ENCODE results near the gene KRTAP5-10.
"Not testable (repeated sequence)": the region's sequence is repeated elsewhere in the genome, so short reads cannot be mapped to it uniquely, and the experiment has no call there.

KRTAP5-10 gene

DNA sequence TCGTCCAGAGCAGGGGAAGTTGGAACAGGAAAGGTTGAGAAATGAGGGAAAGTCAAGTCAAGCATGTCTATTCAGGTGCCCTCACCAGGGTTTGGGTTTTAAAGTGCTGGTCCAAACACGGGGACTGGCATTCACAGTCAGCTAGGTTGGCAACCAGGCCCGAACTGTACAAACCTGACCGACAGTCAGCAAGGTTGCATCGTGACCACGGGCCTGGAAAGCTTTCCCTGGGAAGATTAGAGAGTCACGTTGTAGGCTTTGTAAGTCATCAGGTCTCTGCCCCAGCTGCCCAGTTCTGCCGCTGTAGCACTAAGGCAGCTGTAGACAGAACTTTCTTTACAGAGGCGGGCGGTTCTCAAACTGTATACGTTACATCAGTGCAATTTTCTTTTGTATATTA lies 7.4 kb downstream of the KRTAP5-10 start:
- DNase-seq (ENCODE audit: low spot score): no peak

DNA sequence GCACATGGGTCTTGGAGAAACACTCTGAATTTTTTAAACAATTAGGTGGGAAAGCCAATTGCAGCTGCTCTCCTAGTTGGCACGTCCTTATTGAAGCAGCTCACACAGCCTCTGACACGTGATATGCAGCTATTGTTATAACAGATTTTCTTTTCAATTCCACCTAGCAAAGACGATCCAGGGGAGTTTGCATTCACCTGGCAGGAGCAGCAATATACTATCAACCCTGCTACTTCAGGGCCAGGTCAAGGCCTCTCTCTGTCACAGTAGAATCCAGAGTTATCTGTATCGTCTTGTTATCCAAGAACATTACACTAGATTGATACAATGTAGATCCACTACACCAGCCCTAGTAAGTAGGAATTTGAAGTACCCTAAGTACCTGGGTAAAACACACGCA lies 9.1 kb downstream of the KRTAP5-10 start:
- DNase-seq (ENCODE audit: low spot score): no peak

DNA sequence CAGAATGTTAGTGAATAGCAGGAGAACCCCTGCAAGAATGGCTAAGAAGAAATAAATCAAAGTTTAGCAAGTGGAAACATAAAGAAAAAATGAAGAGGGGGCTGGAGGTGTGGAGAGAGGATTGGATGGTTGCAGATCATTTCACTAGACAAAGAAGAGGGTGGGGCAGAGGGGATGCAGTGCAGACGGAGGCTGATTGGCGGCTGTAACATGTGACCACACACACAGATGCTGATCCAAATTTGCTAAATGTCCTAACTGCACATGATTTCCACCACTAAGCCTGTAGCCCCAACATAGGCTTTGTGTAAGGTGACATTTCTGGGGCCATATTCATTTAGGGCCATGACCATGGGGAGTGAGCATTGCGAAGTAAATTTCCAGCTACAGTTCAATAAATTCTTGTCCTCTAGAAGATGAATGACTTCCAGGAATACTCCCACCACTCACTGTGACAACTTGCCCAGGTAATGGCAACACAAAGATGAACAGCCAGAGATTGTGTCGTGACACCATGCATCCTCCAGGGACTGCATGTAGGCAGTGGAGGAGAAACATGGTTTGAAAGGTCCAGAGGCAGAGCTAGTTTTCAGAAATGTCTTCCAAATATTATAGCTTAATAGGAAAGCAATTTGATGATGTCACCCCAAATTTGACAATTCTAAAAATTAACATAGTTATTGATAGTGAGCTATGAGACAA lies 10.5 kb downstream of the KRTAP5-10 start:
- DNase-seq (ENCODE audit: low spot score): no peak

DNA sequence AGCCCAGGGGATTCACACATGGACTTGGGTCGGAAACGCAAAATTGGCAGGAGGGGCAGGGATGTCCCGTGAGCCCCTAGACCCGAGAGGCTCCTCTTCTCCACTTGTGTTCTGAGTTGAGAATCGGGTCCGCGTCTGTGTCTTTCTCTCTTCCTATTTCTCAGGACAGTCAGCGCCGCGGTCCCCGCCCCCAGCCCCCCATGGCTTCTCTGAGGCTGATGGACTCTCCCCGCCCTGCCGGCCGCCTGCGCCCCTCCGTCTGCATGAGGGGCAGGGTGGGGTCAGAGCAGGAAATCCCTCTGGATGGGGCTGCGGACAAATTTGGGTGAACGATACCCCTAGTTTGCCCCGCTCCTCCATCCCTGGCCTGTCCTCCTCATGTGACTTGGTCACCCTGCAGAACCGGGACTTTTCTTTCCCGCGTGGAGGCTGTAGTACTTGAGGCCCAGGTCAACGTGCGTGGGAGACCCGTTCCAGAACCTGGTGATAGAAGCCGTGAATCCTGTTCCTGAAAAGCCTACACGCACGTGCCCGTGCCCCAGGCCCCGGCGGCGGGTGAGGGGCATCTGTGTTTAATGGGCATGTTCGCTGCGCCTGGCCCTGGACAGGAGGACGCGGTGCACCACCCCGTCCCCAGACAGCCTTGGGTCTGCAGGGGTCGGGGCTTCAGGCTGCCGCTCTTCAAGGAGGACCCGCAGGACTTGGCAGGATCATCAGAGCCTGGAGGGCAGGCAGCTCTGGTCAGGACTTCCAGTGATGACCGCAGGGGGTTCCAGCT lies 11.5 kb downstream of the KRTAP5-10 start:
- DNase-seq (ENCODE audit: low spot score): not testable (repeated sequence)

DNA sequence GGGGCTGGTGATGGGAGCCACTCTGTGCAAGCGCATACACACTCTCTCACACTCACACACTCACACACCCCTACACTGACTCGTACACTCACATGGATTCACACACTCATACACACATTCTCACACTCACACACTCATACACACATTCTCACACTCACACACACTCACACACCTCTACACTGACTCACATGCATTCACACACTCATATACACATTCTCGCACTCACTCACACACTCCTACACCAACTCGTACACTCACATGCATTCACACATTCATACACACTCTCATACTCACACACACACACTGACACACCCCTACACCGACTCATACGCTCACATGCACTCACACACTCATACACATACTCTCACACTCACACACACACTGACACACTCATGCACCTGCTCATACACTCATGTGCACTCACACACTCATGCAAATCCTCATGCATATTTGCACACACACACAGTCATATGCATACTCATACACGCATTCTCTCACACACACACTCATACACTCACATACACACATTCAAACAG lies 12.2 kb downstream of the KRTAP5-10 start:
- no peak for DNase-seq (ENCODE audit: low spot score)

DNA sequence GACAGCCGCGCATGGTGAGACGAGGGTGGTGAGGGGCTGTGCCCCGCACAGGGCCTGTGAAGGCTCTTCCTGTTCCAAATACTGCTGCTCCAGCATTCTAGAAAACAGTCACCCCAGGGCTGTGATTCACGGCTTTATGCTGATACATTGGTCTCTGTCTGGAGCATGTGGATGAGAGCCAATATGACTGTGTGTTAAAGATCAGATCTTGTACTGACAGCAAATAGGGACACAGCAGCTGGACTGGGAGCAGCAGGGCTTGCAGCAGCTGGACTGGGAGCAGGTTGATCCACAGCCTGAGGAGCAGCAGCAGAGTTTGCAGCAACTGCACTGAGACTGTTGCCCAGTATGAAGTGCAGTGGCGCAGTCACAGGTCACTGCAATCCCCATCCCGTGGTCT lies 14.2 kb downstream of the KRTAP5-10 start:
- DNase-seq (ENCODE audit: low spot score): not testable (repeated sequence)

DNA sequence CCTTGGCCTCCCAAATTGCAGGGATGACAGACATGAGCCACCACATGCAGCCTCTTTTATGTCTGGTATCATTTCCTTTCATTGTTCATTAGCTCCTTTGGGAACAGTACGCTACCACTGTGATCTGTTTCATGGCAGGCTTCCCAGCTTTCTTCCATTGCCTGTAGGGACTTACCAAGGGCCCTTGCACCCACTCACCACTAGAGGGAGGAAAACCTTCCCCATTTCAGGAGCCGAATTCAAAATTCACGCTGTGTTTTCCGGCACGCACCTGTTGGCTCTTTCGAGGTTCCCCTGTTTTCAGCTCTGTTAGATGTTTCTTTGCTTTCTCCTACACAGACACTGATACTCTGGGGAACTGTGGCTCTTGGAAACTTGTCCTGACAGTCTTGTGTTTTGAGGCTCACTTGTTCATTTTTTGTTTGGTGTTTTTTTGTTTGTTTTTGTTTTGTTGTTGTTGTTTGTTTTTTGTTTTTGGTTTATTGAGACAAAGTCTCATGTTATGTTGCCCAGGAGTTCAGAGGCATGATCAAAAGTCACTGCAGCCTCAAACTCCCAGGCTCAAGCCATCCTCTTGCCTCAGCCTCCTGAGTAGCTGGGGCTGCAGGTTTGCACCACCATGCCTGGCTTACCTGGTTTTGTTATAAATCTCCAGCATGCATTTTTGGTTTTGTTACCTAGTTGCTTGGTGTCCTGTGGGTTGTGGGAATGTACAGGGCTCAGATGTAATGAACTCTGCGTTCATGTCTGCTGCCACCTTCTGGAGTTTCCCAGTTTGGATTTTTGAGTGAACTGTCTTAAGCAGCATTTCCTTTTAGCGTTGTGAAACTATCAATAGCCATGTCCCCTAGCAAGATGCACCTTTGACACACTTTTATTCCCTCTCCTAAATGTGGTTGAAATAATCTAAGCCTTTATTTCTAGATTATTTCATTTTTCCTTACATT lies 15.0 kb downstream of the KRTAP5-10 start:
- DNase-seq (ENCODE audit: low spot score): peak; percentile 33

DNA sequence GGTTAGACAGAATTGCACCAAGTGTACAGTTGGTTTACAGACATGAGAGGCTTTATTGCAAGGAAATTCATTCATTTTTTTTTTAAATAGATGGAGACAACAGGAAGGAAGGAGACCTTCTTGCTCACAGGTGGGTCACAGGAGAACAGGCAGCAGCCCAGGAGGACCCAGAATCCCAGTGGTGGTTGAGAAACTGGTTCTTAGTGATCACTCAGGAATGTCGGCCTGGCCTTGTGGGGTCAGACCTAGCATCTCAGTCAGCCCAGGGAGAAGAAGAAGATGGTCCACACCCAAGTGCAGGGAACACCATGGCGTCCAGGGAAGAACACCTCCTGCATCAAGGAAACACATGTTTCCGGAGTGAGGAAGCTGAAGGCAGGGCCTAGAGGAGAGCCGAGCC lies 16.5 kb downstream of the KRTAP5-10 start:
- DNase-seq (ENCODE audit: low spot score): no peak

DNA sequence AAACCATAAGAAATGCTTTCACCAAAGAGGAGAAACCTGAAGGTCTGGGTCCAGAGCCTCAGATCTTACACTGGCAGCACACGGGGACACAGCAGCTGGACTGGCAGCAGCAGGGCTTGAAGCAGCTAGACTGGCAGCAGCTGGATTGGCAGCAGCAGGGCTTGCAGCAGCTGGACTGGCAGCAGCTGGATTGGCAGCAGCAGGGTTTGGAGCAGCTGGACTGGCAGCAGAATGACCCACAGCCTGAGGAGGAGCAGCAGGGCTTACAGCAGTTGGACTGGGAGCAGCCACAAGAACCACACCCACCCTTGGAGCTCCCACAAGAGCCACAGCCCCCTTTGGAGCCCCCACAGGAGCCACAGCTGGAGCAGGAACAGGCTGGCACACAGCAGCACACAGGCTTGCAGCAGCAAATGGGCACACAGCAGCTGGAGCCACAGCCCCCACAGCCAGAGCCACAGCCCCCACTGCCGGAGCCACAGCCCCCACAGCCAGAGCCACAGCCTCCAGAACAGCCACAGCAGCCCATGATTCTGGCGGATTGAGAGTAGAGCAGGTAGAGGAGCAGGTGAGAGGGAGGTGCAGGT lies 17.0 kb downstream of the KRTAP5-10 start, which contains the start of gene KRTAP5-11:
Gene KRTAP5-11 (minus strand): TSS at position 567 of the 587 bp plus-strand sequence. CDS start 38 bp downstream, at position 529.
- DNase-seq (ENCODE audit: low spot score): no peak

DNA sequence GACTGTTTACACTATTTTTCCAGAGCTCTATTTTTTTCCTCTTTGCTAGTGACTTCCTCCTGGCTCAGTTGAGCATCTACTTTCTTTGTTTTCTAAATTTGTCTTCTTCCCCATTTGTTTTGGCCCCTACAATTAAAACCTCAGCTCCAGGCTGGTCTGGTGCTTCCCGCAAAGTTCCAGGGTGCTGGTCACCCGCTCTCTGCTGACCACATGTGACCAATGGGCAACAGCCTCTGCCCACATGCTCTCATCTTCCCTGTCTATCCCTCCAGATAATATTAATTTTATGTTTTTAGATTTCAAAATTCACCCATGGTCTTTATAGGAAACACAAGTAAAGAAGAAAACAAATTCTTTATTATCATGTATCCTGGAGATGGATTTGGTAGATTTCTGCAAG lies 17.6 kb downstream of the KRTAP5-10 start:
- DNase-seq (ENCODE audit: low spot score): not testable (repeated sequence)

DNA sequence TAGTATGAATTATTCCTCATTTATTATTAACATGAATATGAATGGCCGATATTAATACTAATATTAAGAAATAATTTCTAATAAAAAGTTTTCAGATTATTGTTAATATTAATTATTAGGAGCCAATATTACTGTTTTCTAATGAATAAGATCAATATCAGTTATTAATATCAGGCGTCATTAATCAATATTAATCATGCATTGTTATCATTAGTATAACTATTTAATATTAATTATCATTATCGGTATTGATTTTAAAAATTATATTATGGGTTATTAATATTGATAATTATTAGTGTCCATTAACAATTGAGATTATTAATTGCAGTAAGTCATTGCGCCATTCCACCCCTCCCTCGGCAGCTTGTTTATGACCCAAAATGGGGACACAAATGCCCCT lies 20.3 kb downstream of the KRTAP5-10 start:
- not testable (repeated sequence) for DNase-seq (ENCODE audit: low spot score)

DNA sequence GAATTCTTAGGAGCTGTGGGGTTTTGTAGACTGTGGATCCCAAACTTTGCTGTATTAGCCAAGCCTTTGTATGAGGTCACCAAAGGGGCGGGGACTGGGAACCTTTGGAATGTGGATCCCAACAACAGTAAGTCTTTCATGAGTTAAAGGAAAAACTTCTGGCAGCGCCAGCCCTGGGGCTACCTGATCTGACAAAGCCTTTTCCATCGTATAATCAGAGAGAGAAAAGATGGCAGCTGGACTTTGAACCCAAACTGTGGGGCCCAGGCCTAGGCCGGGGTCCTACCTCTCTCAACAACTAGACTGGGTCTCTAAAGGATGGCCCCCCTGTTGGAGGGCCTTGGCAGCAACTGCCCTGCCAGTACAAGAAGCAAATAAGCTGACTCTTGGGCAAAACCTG lies 23.0 kb downstream of the KRTAP5-10 start:
- DNase-seq (ENCODE audit: low spot score): not testable (repeated sequence)

DNA sequence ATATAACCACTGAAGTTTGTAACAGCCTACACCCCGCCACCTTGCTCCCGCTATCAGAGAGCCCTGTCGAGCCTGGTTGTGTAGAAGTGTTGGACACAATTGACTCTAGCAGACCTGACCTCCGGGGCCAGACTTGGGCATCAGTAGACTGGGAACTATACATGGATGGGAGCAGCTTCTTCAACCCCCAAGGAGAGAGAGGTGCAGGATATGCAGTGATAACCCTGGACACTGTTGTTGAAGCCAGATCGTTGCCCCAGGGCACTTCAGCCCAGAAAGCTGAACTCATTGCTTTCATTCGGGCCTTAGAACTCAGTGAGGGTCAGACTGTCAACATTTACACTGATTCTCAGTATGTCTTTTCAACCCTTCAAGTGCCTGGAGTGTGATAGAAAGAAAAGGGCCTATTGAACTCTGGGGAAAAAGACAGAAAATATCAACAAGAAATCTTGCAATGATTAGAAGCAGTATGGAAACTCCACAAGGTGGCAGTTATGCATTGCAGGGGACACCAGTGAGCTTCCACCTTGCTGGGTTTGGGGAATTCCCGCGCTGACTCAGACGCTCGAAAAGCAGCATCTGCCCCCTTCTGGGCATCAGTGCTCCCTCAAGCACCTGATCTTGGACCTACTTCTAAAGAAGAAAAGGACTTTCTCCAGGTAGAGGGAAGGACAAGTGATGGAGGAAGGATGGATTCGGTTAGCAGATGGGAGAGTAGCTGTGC lies 23.6 kb downstream of the KRTAP5-10 start:
- not testable (repeated sequence) for DNase-seq (ENCODE audit: low spot score)

DNA sequence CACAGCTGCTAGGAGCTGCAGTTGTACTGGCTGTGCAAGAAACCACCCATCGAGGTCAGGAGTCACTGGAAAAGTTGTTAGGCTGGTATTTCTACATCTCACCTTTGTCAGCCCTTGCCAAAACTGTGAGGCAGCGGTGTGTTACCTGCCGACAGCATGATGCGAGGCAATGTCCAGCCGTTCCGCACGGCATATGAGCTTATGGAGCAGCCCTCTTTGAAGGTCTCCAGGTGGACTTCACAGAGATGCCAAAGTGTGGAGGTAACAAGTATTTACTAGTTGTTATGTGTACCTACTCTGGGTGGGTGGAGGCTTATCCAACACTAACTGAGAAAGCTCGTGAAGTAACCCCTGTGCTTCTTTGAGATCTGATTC lies 24.2 kb downstream of the KRTAP5-10 start:
- not testable (repeated sequence) for DNase-seq (ENCODE audit: low spot score)

DNA sequence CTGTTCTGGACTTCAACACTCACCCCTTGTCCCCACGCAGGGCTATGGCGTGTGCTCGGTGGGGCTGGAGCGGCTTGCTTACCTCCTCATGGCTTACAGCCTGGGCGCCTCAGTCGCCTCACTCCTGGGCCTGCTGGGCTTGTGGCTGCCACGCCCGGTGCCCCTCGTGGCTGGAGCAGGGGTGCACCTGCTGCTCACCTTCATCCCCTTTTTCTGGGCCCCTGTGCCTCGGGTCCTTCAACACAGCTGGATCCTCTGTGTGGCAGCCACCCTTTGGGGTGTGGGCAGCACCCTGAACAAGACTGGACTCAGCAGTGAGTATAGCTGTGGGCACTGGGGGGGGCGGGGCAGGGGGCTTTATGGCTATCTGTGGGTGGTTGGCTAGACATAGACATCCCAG lies 37.9 kb downstream of the KRTAP5-10 start:
- DNase-seq (ENCODE audit: low spot score): not testable (repeated sequence)

DNA sequence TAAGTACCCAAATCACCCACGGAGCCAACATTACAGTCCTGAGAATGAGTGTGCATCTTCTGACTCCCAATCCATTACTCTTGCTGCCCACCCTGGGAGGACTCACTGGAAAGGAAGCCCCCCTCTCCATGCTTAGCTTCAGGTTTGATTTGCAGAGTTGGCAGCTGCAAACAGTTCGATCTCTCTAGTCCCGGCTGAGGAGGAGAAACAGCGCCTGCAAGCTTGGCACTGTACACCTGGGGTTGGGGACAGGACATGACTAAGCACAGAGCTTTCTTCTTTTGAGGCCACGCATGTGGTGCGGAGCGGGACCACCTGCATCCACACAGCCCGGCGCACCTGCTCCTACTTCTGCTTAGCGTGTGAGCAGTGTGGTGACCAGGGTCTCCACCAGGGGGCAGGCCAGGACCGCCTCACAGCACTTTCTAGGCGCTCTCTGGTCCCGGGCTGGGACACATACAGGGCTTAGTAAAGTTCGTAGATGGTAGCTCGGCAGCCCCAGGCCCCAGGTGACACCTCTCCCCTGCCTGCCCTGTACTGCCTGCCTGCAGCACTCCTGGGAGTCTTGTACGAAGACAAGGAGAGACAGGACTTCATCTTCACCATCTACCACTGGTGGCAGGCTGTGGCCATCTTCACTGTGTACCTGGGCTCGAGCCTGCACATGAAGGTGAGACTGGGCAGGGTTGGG lies 39.6 kb downstream of the KRTAP5-10 start:
- not testable (repeated sequence) for DNase-seq (ENCODE audit: low spot score)

DNA sequence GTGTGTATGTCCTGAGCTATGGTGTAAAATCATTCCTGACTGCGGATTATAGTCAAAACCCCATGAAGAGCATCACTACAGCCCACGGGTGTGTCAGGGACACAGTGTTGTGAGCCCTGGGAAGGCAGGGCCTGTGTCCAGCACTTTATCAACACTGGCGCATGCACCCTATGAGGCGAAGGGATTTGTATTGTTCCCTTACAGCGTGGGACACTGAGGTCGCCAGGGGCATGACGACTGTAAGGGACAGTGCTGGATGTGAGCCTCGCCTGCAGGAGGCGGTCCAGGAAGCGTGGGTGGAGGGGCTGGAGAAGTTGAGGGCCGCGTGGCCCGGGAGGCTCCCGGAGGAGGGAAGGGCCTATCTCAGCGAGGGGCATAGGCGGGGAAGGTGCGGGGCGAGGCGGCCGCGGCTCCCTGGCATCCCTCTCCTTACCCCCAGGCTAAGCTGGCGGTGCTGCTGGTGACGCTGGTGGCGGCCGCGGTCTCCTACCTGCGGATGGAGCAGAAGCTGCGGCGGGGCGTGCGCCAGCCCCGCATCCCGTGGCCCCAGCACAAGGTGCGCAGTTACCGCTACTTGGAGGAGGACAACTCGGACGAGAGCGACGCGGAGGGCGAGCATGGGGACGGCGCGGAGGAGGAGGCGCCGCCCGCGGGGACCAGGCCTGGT lies 41.6 kb downstream of the KRTAP5-10 start:
- DNase-seq (ENCODE audit: low spot score): not testable (repeated sequence)

DNA sequence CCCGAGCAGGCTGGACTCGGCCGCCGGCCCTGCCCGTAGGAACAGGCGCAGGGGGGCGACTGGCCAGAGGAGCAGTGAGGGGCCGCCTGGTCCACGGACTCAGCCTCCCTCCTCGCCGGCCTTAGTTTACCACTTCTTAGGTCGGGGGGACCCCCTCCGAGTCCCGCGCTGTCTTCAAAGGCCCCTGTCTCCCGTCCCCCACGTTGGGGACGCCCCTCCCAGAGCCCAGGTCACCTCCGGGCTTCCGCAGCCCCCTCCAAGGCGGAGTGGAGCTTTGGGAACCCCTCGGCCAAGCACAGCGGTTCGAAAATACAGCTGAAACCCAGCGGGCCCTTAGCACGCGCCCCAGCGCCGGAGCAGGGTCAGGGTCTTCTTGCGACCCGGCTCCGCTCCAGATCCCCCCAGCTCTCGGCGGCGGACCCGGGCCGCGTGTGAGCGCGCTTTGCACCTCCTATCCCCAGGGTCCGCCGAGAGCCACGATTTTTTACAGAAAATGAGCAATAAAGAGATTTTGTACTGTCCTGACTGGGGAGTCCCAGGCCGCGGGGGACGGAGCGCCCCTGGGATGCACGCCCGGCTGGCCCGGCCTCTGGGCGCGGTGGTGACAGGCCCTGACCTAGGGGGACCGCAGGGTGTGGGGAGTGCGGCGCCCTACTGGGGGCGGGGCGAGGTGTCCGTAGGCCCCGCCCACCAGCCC lies 42.3 kb downstream of the KRTAP5-10 start:
- DNase-seq (ENCODE audit: low spot score): not testable (repeated sequence)

DNA sequence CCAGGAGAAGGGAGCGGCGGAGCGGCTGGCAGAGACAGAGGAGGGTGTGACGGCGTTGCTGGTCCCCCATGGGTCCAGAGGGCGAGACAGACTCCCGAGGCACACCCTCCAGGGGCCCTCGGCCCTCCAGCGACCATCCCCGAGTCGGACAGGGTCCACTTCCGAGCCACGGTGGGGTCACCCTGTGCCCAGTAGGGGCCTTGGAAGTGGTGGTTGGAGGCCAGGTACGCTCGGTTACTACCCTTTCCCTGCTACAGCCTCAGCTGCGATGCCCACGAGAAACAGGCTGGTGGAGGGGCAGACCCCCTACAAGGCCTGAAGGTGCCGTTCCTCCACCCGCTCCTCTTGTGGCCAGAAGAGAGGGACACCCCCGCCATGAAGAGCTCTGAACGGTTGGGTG lies 42.9 kb downstream of the KRTAP5-10 start:
- not testable (repeated sequence) for DNase-seq (ENCODE audit: low spot score)
